ENCODE measurements around the gene FAM240B. TPM values are rescaled to one million over a fixed set of nuclear protein-coding genes. Genes with fewer than 3 reads are reported as not detected.
A peak's percentile ranks its signal among the peaks of the same experiment; 100 is the strongest.

The FAM240B gene
- total RNA-seq, 1 donor from 2014 or later: not detected

- no peak for DNase-seq
These were observed 20.6 kb downstream of the FAM240B start for GRCh38 chr9:38699337-38699736.

- no peak for DNase-seq
These were observed 22.1 kb downstream of the FAM240B start for GRCh38 chr9:38697776-38698300.

DNA sequence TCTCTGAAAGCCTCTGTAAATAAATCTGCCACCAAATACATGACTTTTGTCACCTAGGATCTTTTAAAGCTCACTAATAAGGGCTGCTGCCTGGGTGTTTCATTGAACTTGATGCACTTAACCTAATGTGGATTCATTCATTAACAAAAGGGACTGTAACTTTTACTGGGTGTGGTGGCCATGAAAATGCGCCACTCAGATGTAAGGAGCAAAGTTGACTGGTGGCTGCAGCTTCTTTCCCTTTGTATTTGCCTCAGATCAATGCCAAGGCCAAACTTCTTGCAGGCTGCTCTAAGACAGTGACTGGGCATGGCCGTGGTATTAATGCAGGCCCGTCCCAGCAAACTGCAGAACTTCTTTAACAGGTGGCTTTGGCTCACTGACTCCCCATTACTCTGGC, 22.9 kb downstream of the FAM240B start:
- no peak for DNase-seq

DNA sequence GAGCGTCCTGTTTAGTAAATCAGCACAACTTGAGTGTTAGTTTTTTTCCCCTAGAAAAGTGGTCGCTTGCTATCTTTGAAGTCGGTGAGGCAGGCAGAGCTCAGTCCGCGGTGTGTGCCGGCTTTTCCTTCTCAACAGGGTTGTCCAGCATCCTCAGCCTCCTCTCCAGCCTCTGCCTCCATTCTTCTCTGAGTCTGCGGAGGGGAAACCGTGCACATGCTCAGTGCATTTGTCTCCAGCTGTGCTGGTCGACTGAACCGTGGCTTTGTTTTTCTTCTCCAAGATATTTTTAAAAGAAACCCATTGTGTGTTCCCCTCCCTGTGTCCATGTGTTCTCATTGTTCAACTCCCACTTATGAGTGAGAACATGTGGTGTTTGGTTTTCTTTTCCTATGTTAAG, 25.3 kb downstream of the FAM240B start:
- DNase-seq: no peak

GRCh38 chr9:38692707-38693106, 27.2 kb downstream of the FAM240B start:
- no peak for DNase-seq

DNA sequence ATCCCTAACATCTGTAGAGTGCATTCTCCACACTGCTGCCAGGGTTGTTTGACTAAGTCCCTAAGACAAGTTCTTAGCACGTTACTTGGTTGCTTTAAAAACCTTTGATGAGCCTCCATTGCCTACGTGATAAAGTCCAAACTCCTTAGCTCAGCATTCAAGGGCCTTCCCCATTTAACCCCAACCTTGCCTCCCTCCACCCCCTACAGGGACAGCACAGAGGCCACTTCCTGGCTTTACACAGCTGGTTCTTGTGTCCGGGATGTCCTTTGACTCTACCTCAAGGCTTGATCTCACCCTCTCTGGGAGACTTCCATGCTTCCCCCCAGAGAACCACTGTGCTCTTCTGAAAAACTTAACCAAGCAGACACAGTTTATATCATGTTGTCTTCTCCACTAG, 29.4 kb downstream of the FAM240B start:
- DNase-seq: no peak

GRCh38 chr9:38689678-38690077, 30.3 kb downstream of the FAM240B start:
- peak; percentile 20 for DNase-seq

DNA sequence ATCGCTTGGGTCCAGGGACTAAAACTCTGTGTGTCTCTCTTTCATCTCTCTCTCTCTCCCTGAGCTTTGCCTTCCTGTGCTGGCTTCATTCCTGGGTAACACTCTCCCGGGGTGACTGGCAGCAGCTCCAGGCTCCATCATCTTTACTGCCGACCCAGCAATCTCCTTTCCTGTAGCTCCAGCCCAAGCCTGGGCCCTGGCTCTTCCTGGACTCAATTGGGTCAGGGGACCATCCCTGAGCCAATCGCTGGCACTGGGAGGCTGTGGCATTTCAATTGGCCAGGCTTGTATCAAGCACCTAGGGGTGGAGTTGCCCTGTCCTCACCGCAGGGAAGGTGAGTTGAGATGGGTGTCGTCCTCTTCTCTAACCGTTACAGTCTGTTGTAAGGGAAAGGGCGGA, 31.9 kb downstream of the FAM240B start:
- no peak for DNase-seq

DNA sequence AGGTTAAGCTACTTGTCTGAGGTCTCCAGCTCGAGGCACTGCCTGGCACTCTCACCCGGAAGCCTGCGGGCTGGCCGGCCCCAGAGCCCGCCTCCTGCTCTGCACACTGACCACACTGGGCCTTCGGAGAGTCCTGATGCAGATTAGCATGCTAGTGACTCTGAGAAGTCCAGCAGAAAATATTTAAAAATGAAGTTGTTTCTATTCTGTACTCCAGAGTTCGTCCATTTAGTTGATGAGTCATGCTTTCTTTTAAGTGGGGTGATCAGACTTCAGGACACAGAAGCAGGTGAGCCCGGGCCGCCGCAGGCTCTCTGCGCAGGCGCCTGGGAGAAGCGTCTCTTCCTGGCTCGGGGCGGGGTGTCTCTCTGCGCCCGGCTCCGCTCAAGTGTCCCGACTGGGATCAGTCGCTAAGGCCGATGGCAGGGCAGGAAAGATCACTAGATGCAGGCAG, 32.5 kb downstream of the FAM240B start:
- DNase-seq: peak; percentile 40

GRCh38 chr9:38686933-38687332, 33.0 kb downstream of the FAM240B start:
- no peak for DNase-seq

GRCh38 chr9:38685535-38685934, 34.4 kb downstream of the FAM240B start:
- no peak for DNase-seq

- no peak for DNase-seq
These were observed 36.6 kb downstream of the FAM240B start for GRCh38 chr9:38683336-38683735.

- peak; percentile 83 for DNase-seq
These were observed 37.2 kb downstream of the FAM240B start for GRCh38 chr9:38682713-38683112.

DNA sequence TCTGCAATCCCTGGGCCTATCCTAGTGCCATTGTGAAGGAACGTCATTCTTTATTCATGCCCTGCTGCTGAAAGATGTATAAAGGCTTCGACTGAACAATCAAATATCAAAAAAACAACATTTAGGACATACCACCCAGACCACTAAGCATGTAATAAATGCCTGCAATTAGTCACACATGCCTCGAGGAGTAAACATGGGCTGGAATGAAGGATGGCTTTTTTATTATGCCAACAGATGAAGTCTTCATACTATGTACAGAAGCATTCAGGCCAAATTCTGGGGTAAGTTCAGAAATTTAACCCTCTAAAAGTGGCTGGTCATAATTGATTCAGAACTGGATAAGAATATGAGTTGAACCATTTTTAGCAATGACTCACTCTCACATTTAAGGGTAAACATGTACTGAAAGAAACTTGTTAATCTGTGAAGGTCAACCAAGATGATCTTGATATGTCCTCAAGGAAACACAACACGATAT, 38.1 kb downstream of the FAM240B start:
- peak; percentile 32 for DNase-seq

DNA sequence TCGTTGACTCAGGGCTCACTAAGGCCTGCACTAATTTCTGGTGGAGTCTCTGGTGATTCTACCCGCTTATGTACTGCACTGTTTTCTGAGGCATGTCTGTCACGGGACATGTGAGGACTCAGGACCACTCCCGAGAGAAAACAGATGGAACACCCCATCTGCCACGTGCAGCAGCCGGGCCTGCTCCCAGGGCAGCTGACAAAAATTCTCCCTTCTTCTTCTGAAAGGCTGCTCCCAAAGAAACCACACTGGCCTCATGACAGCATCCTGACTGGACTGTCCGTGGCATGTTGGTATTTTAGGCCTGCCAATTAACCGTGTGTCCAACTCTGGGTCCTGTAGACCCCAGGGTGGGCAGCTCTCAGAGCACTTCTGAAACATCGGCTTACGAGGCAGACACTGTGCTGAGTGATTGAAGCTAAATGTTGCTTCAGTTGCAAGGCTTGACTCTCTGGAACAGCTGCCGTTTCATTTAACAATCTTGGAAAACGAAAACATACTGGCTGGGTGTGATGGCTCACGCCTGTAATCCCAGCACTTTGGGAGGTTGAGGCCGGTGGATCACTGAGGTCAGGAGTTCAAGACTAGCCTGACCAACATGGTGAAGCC, 39.0 kb downstream of the FAM240B start:
- no peak for DNase-seq

DNA sequence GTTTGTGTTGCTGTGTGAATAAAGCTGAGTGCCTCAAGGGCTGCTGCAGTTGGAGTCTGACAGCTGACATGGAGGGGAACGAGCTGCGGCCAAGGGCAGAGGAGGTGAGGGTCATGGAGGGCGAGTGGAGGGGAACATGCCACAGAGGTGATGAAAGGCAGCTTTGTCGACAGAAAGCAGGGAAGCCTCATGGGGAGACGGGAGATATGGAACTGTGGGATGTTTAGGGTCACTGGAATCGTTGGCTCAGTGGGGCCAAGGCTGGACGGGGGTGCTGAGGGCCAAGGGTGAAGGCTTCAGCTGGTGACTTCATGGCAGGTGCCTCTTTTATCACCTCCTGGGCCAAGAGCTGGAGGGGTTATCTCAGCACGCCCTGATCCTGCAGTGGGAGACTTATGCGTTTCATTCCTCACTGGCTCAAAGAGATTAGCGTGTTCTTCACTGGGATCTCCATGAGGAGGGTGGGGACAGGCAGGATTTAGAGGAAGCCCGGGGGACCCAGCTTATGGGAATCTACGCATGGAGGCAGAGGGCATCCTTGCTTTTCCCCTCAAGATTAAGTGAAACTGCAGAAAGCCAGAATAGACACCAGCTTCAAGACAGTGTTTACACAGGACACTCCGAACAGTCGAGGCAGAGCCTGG, 42.2 kb downstream of the FAM240B start:
- DNase-seq: no peak

DNA sequence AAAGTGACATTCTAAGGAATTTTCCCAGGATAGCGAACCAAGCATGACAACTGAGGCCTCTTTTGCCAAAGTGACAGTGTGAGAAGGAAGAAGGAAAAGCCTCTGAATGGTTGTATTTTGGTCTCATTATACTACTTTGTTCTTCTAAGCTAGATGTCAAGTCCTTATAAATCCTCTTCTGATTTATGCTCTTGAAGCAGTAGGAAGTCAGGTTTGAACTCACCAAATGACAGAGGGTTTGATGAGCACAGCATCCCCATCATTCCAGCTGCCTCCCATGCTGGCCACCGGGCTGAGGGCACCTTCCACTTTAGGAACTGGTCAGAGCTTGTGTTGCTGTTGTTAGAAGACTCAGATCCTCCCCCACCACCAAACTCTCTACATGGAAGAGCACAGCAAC, 44.1 kb downstream of the FAM240B start:
- no peak for DNase-seq

DNA sequence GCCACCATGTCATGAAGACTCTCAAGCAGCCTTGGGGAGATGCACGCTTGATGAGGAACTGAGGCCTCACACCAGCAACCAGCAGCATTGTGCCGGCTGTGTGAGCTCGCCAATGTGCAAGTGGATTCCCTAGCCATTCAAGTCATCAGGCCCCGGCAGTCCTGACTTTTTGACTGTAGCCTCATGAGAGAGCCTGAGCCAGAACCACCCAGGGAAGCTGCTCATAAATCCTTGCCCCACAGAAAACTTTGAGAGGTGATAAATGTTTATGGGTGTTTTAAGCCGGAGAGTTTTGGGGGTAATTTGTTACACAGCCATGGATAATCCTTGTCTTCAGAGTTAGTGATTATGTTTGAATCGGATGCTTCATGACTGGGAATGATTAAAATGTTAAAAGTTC, 44.7 kb downstream of the FAM240B start:
- DNase-seq: no peak

GRCh38 chr9:38673399-38674193, 46.3 kb downstream of the FAM240B start:
- no peak for DNase-seq

- no peak for DNase-seq
These were observed 48.2 kb downstream of the FAM240B start for GRCh38 chr9:38671748-38672147.

DNA sequence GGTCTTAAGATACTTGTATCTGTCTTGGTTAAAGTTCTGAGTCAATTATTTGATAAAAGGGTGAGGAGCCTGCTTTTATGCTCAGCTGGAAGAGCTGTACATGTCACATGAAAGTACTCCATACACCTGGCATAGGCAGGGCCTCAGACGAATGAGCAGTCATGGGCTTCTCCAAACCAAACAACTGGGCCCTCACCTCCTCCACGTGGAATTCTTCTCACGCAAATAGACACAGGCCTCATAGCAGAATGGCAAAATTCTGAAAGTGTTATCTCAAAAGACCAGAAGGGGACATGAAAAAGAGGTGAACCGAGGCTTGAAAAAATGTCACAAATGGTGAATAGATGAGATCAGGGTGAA, 48.6 kb downstream of the FAM240B start:
- no peak for DNase-seq

DNA sequence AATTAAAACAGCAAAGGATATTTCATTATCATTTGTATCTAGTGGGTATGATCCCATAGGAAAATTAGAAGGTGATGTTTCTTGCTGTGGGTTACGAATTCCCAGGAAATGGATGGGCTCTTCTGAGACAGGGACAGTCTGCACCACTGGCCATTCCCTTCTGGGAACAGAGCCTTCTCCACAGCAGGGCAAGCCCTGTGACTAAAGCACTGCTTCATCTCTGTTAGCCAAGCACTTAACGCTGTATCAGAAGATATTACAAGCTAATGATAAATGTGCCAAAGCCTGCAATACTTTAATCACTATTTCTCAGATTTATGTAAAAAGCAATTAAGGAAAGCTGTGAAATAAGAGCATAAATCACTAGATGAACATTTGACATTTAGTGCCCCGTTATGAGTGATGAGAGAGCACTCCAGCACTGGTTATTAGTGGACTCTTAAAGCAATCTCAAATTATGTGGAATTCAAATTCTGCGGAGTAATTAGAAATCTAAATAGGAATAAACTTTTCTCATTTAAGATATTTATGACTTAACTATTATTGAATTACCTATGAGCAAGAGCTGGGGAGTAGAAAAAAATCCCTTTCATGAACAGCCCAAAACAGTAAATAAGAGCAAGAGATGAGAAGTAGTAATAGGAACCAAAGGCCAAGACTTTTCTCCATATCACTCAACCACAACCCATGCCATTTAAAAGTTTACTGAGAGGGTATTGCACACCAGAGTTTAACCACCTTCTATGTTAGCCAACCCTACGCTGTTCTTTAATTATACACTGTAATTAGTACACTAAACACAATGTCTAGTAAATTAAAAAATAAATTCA, 49.2 kb downstream of the FAM240B start:
- DNase-seq: no peak
